Measurements from ENCODE around the gene DMD. TPM values are rescaled to one million over a fixed set of nuclear protein-coding genes. Genes with fewer than 3 reads are reported as not detected.

Gene DMD
- total and polyA plus RNA-seq, 2 donors (not counting 1 experiment from before 2014, with no cell fraction given) = 2.0 to 51.8 TPM

DNA sequence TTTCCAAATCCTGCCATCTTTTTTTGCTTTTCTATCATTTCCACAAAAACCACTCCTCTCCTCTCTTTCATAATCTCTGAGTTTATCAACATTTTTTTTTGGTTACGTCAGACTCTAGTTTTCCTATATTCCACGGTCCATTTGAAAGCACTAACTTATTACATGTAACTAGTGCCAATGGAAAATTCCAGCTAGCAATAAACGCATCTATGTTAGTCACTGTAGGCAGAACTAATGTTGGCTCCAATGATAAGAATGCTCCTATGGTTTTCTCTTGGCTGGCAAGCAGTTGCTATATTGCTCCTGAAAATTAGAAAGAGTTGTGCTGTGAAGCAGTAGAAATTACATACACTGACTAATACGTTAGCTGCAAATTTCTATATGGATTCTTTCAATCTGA is 1504.9 kb downstream of the DMD start:
- no peaks in the 10 kb centered on the region for H3K4me1 Mint-ChIP-seq
- no peaks in the 10 kb centered on the region for H3K4me1 ChIP-seq (ENCODE audit: control insufficient read depth in 2 of 2, insufficient read depth in 2 of 2, low read length in 2 of 2)
- POLR2A ChIA-PET = no interaction called here
- H3K27me3 Mint-ChIP-seq = no peaks in the 10 kb centered on the region
- H3K4me3 Mint-ChIP-seq = no peak overlapping the region
- H3K4me3 ChIP-seq (ENCODE audit: control extremely low read depth in 1 of 5, extremely low read depth in 1 of 5, insufficient read depth in 1 of 5, low read depth in 2 of 5, low read length in 4 of 5) = no peak overlapping the region
- H2AFZ ChIP-seq (ENCODE audit: insufficient read depth, low read depth, low read length, poor library complexity, severe bottlenecking) = no peak overlapping the region
- DNase-seq (no peak), ATAC-seq (ENCODE audit: low read depth) (no peak)
- CTCF ChIA-PET = no interaction called here
- H3K4me2 ChIP-seq (replicated peaks; ENCODE audit: low read depth, low read length, poor library complexity, severe bottlenecking) = no peak overlapping the region
- intact Hi-C loops (cut with micrococcal nuclease) = no loop called here
- H3K27me3 ChIP-seq (replicated peaks in 1 of 4; ENCODE audit: control extremely low read depth in 1 of 4, control insufficient read depth in 3 of 4, insufficient read depth in 4 of 4, low read length in 3 of 4) = no peaks in the 10 kb centered on the region
- no peak for TF ChIP-seq EZH2 (IDR thresholded peaks at IDR 0.05; ENCODE audit: borderline replicate concordance, insufficient read depth, low read depth, low read length, poor library complexity, severe bottlenecking)
- TF ChIP-seq, protein P1, sequence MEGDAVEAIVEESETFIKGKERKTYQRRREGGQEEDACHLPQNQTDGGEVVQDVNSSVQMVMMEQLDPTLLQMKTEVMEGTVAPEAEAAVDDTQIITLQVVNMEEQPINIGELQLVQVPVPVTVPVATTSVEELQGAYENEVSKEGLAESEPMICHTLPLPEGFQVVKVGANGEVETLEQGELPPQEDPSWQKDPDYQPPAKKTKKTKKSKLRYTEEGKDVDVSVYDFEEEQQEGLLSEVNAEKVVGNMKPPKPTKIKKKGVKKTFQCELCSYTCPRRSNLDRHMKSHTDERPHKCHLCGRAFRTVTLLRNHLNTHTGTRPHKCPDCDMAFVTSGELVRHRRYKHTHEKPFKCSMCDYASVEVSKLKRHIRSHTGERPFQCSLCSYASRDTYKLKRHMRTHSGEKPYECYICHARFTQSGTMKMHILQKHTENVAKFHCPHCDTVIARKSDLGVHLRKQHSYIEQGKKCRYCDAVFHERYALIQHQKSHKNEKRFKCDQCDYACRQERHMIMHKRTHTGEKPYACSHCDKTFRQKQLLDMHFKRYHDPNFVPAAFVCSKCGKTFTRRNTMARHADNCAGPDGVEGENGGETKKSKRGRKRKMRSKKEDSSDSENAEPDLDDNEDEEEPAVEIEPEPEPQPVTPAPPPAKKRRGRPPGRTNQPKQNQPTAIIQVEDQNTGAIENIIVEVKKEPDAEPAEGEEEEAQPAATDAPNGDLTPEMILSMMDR (IDR thresholded peaks at IDR 0.05) = no peak
- no peaks in the 10 kb centered on the region for H3K36me3 ChIP-seq (replicated peaks in 1 of 2; ENCODE audit: control extremely low read depth in 1 of 2, control insufficient read depth in 1 of 2, extremely low read depth in 1 of 2, insufficient read depth in 2 of 2, low read length in 1 of 2)
- H3K9me3 Mint-ChIP-seq (ENCODE audit: insufficient read depth) = no peaks in the 10 kb centered on the region
- H3K79me2 ChIP-seq (ENCODE audit: control insufficient read depth, insufficient read depth, low read length) = no peaks in the 10 kb centered on the region
- H3K27ac ChIP-seq (ENCODE audit: low read length in 2 of 2) = no peak overlapping the region
- no peak overlapping the region for H3K27ac Mint-ChIP-seq
- no peak overlapping the region for H3K9ac ChIP-seq (ENCODE audit: low read length)
- no peaks in the 10 kb centered on the region for H4K20me1 ChIP-seq (ENCODE audit: control insufficient read depth, insufficient read depth, low read length, poor library complexity, severe bottlenecking)
- 80% methylated on average over 2 of the region's 4 CpGs for WGBS (ENCODE audit: insufficient coverage)
- H3K9me3 ChIP-seq (ENCODE audit: control extremely low read depth in 1 of 3, control insufficient read depth in 2 of 3, insufficient read depth in 1 of 3, low read length in 2 of 3) = no peaks in the 10 kb centered on the region

DNA sequence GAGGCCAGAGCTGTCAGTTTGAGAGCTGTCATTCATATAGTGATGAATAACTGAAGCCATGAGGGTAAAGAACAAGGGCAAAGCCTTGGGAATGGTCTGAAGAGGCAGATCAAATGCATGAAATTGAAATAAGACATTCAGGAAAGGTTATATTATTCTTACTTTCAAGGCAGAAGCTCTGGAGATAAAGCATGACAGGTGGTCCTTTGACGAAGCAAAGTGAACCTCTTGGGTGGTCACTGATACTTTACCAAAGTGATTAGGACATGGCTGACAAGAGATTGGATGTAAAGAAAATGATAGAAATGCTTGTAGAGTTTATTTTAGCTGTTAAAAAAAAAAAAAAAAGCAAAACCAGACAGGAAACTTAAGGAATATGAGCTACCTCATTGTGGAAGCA is 1505.5 kb downstream of the DMD start:
- DNase-seq (no peak), ATAC-seq (ENCODE audit: low read depth) (no peak)
- Histone ChIP-seq H3K36me3 (replicated peaks in 1 of 2; ENCODE audit: control extremely low read depth in 1 of 2, control insufficient read depth in 1 of 2, extremely low read depth in 1 of 2, insufficient read depth in 2 of 2, low read length in 1 of 2) (no peaks in the 10 kb centered on the region), H3K4me1 (ENCODE audit: control insufficient read depth in 2 of 2, insufficient read depth in 2 of 2, low read length in 2 of 2) (no peaks in the 10 kb centered on the region), H3K27ac (ENCODE audit: low read length in 2 of 2) (no peak overlapping the region), H4K20me1 (ENCODE audit: control insufficient read depth, insufficient read depth, low read length, poor library complexity, severe bottlenecking) (no peaks in the 10 kb centered on the region), H3K4me3 (ENCODE audit: control extremely low read depth in 1 of 5, extremely low read depth in 1 of 5, insufficient read depth in 1 of 5, low read depth in 2 of 5, low read length in 4 of 5) (no peak overlapping the region), H3K9ac (ENCODE audit: low read length) (no peak overlapping the region), H3K27me3 (replicated peaks in 1 of 4; ENCODE audit: control extremely low read depth in 1 of 4, control insufficient read depth in 3 of 4, insufficient read depth in 4 of 4, low read length in 3 of 4) (no peaks in the 10 kb centered on the region), H3K4me2 (replicated peaks; ENCODE audit: low read depth, low read length, poor library complexity, severe bottlenecking) (no peak overlapping the region), H3K79me2 (ENCODE audit: control insufficient read depth, insufficient read depth, low read length) (no peaks in the 10 kb centered on the region), H2AFZ (ENCODE audit: insufficient read depth, low read depth, low read length, poor library complexity, severe bottlenecking) (no peak overlapping the region), H3K9me3 (ENCODE audit: control extremely low read depth in 1 of 3, control insufficient read depth in 2 of 3, insufficient read depth in 1 of 3, low read length in 2 of 3) (no peaks in the 10 kb centered on the region)
- H3K27me3 Mint-ChIP-seq = no peaks in the 10 kb centered on the region
- TF ChIP-seq EZH2 (IDR thresholded peaks at IDR 0.05; ENCODE audit: borderline replicate concordance, insufficient read depth, low read depth, low read length, poor library complexity, severe bottlenecking) = no peak
- TF ChIP-seq, protein P1 (IDR thresholded peaks at IDR 0.05) = no peak
- H3K9me3 Mint-ChIP-seq (ENCODE audit: insufficient read depth) = no peaks in the 10 kb centered on the region
- H3K27ac Mint-ChIP-seq = no peak overlapping the region
- intact Hi-C loops (cut with micrococcal nuclease) = no loop called here
- H3K4me1 Mint-ChIP-seq = no peaks in the 10 kb centered on the region
- WGBS (ENCODE audit: insufficient coverage) = no CpG with 5 or more reads among the region's 1 CpG
- no peak overlapping the region for H3K4me3 Mint-ChIP-seq
- ChIA-PET POLR2A (no interaction called here), CTCF (no interaction called here)
